DND-41 (cell line): ENCODE measurements around the gene GORASP2.

Source experiments
- ATAC-seq: fragments of 200-7000 bp; cut with Tn5 transposase; 3 replicates; pipeline ENCODE4 v1.9.1; 2021; ENCODE audit warnings: low read depth; ENCODE audit not compliant: insufficient read depth
- DNase-seq: peaks from one replicate; pipeline ENCODE4 v3.0.0-alpha.2; 2020
- H2AFZ ChIP-seq: 2 replicates; pipeline ENCODE4 v1.6.0; 2012; ENCODE audit warnings: low read depth, low read length
- H3K27ac ChIP-seq: 2 replicates; pipeline ENCODE4 v1.5.1; 2012; ENCODE audit warnings: low read length, inconsistent platforms
- H3K27me3 ChIP-seq: fragments of 200-600 bp; sonication (generic); 2 replicates; pipeline ENCODE4 v1.6.0; 2012; ENCODE audit warnings: low read length, mild to moderate bottlenecking, inconsistent platforms; ENCODE audit not compliant: insufficient read depth, poor library complexity
- H3K36me3 ChIP-seq: 2 replicates; pipeline ENCODE4 v1.5.1; 2012; ENCODE audit warnings: low read length, inconsistent platforms; ENCODE audit not compliant: insufficient read depth
- H3K4me1 ChIP-seq: 2 replicates; pipeline ENCODE4 v1.5.1; 2012; ENCODE audit warnings: mild to moderate bottlenecking, low read length; ENCODE audit not compliant: insufficient read depth
- H3K4me2 ChIP-seq: 2 replicates; pipeline ENCODE4 v1.6.0; 2012; ENCODE audit warnings: mild to moderate bottlenecking, moderate library complexity, low read length, inconsistent platforms; ENCODE audit not compliant: insufficient read depth
- H3K4me3 ChIP-seq, 2 experiments: fragments of 200-600 bp in 1 of 2; shearing (Covaris generic) in 1 of 2; 2 replicates each; pipeline ENCODE4 v1.5.1; 2012 to 2016; ENCODE audit warnings: inconsistent platforms in 2 of 2, low read length in 2 of 2, mild to moderate bottlenecking in 2 of 2, low read depth in 1 of 2, moderate library complexity in 1 of 2
- H3K79me2 ChIP-seq: 2 replicates; pipeline ENCODE4 v1.6.0; 2012; ENCODE audit warnings: low read length, inconsistent platforms; ENCODE audit not compliant: insufficient read depth
- H3K9ac ChIP-seq: 2 replicates; pipeline ENCODE4 v1.6.0; 2012; ENCODE audit warnings: low read depth, mild to moderate bottlenecking, inconsistent platforms, low read length, moderate library complexity
- H3K9me3 ChIP-seq: 2 replicates; pipeline ENCODE4 v1.5.1; 2012; ENCODE audit warnings: low read length, moderate library complexity, mild to moderate bottlenecking, inconsistent platforms; ENCODE audit not compliant: insufficient read depth, severe bottlenecking
- H4K20me1 ChIP-seq: 2 replicates; pipeline ENCODE4 v1.6.0; 2012; ENCODE audit warnings: low read length; ENCODE audit not compliant: insufficient read depth
- EZH2 ChIP-seq: IDR thresholded peaks from 3 replicates; pipeline ENCODE4 v1.6.1; 2012; ENCODE audit warnings: borderline replicate concordance, low read depth, mild to moderate bottlenecking, moderate library complexity, low read length, inconsistent platforms; ENCODE audit not compliant: severe bottlenecking
- TF ChIP-seq, protein P1 (sequence below): IDR thresholded peaks from 2 replicates; pipeline ENCODE4 v1.5.1; 2012; ENCODE audit warnings: borderline replicate concordance, low read length, moderate library complexity, mild to moderate bottlenecking; ENCODE audit not compliant: poor library complexity, severe bottlenecking; ENCODE audit errors: extremely low read depth

Gene GORASP2

GRCh38 chr2:170991398-170992182 is 62.5 kb downstream of the GORASP2 start:
- DNase-seq (no peak), ATAC-seq (no peak)
- Histone ChIP-seq H3K27me3 (no peaks in the 10 kb centered on the region), H3K36me3 (peaks cover 54% of the 10 kb centered on the region), H3K9ac (no peak overlapping the region), H4K20me1 (no peaks in the 10 kb centered on the region), H3K27ac (no peak overlapping the region), H3K79me2 (no peaks in the 10 kb centered on the region), H3K4me2 (no peak overlapping the region), H2AFZ (no peak overlapping the region), H3K4me1 (no peaks in the 10 kb centered on the region), H3K4me3 (no peak overlapping the region), H3K9me3 (no peaks in the 10 kb centered on the region)
- no peak for TF ChIP-seq EZH2
- TF ChIP-seq, protein P1, sequence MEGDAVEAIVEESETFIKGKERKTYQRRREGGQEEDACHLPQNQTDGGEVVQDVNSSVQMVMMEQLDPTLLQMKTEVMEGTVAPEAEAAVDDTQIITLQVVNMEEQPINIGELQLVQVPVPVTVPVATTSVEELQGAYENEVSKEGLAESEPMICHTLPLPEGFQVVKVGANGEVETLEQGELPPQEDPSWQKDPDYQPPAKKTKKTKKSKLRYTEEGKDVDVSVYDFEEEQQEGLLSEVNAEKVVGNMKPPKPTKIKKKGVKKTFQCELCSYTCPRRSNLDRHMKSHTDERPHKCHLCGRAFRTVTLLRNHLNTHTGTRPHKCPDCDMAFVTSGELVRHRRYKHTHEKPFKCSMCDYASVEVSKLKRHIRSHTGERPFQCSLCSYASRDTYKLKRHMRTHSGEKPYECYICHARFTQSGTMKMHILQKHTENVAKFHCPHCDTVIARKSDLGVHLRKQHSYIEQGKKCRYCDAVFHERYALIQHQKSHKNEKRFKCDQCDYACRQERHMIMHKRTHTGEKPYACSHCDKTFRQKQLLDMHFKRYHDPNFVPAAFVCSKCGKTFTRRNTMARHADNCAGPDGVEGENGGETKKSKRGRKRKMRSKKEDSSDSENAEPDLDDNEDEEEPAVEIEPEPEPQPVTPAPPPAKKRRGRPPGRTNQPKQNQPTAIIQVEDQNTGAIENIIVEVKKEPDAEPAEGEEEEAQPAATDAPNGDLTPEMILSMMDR = no peak

DNA sequence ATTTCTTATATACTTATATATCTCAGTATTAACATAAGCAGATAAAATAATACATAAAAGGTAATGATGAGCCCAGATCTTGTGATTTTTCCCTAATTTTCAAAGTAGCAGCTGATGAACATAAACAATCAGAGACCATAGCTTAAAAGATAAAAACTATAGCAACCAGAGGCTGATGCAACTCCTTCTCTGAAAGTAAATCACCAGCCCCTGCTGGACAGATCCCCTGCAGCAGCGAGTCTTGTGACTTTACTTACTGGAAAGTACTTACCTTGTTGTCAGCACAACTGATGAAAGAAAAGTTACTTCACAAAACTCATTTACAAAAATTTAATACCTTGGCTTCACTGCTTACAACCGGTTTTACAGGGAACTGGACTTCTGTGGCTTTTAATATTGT is 67.3 kb downstream of the GORASP2 start:
- Histone ChIP-seq H3K27ac (no peak overlapping the region), H3K4me3 (no peak overlapping the region), H3K9ac (no peak overlapping the region), H3K79me2 (no peaks in the 10 kb centered on the region), H3K4me2 (no peak overlapping the region), H2AFZ (no peak overlapping the region), H3K27me3 (no peaks in the 10 kb centered on the region), H3K4me1 (no peaks in the 10 kb centered on the region), H4K20me1 (no peaks in the 10 kb centered on the region), H3K36me3 (peaks cover 81% of the 10 kb centered on the region), H3K9me3 (no peaks in the 10 kb centered on the region)
- TF ChIP-seq EZH2 = no peak
- TF ChIP-seq, protein P1 = no peak
- no peak for DNase-seq
- no peak for ATAC-seq

DNA sequence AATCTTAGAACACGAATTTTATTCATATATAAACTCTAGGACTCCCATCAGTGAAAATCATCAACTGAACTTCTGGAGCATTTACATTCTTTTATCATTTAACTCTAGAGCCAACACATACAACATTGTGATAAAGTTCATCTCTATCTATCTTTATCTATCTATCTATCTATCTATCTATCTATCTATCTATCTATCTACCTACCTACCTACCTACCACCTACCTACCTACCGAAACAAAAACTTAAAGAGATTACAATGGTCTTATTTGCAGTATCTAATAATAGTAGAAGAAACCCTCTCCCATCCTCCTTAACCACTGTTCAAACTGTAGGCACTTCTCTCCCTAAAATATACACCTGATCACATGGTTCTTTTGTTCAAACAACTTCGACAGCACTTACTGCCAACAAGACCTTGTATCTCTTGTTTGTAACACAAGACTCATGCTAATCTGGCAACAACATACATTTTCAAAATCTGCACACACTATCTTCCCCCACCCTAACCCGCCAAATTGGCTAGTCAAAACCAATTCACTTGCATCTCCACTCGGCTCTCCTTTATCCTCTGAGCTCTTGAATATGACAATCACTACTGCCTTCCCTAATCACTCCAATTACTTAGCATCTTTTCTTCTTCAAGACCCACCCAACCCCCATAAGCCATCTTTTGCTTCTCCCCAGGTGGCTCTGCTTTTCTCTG is 69.0 kb downstream of the GORASP2 start:
- no peak for TF ChIP-seq EZH2
- TF ChIP-seq, protein P1 = no peak
- no peaks in the 10 kb centered on the region for H3K9me3 ChIP-seq
- H3K79me2 ChIP-seq = no peaks in the 10 kb centered on the region
- no peak overlapping the region for H3K27ac ChIP-seq
- H3K9ac ChIP-seq = no peak overlapping the region
- H3K4me3 ChIP-seq = no peak overlapping the region
- H3K36me3 ChIP-seq = peaks cover 76% of the 10 kb centered on the region
- H4K20me1 ChIP-seq = no peaks in the 10 kb centered on the region
- H2AFZ ChIP-seq = no peak overlapping the region
- no peaks in the 10 kb centered on the region for H3K4me1 ChIP-seq
- H3K27me3 ChIP-seq = no peaks in the 10 kb centered on the region
- ATAC-seq = no peak
- no peak for DNase-seq
- no peak overlapping the region for H3K4me2 ChIP-seq
